GM12864 (cell line): Measurements from ENCODE around the gene ADGRG7.
"Not testable (repeated sequence)": the region's sequence is repeated elsewhere in the genome, so short reads cannot be mapped to it uniquely, and the experiment has no call there.

ENCODE experiments used
- DNase-seq: peaks from one replicate; pipeline ENCODE4 v3.0.0-alpha.2; 2011; ENCODE audit warnings: low read depth
- H3K4me3 ChIP-seq: 2 replicates; pipeline ENCODE4 v1.5.1; 2011; ENCODE audit warnings: mild to moderate bottlenecking, low read depth, low read length, control low read depth
- CTCF ChIP-seq: IDR thresholded peaks from 2 replicates; pipeline ENCODE4 v1.5.1; 2011; ENCODE audit warnings: low read depth, mild to moderate bottlenecking, moderate library complexity, low read length, control low read depth, inconsistent platforms; ENCODE audit errors: missing control alignments

ADGRG7 gene

GRCh38 chr3:100656945-100657344 lies 47.5 kb downstream of the ADGRG7 start:
- no peak for DNase-seq

DNA sequence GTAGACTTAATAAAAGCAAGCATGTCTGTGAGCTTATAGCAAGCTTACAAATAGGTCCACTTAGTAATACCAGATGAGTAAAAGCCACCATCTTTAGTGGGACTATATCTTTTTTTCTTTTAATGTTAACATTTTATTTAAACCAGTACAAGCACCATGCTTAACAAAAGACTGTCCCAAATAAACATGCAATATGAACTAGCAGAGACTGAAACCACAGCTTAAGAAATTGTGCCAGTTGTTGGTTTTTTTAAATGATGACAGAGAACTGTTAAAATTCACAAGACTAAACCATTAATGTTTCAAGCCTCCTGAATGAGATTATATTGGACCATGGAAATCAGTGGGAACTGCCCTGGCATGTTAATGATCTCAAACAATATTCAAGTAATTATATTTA lies 51.9 kb downstream of the ADGRG7 start:
- not testable (repeated sequence) for DNase-seq, H3K4me3 ChIP-seq

More at GRCh38 chr3:100656945-100657344, 47.5 kb downstream of the ADGRG7 start:
- no peak for TF ChIP-seq CTCF
- H3K4me3 ChIP-seq, result no peak overlapping the region

GRCh38 chr3:100662113-100662823 lies 52.9 kb downstream of the ADGRG7 start:
- H3K4me3 ChIP-seq, result no peak overlapping the region

GRCh38 chr3:100665230-100665629 lies 55.8 kb downstream of the ADGRG7 start:
- DNase-seq, result no peak
- no peak overlapping the region for H3K4me3 ChIP-seq
- no peak for TF ChIP-seq CTCF

More at GRCh38 chr3:100662113-100662823, 52.9 kb downstream of the ADGRG7 start:
- DNase-seq, result no peak
- TF ChIP-seq CTCF, result no peak

- H3K4me3 ChIP-seq, DNase-seq: not testable (repeated sequence)
Measured at GRCh38 chr3:100666699-100667098, 57.3 kb downstream of the ADGRG7 start.

DNA sequence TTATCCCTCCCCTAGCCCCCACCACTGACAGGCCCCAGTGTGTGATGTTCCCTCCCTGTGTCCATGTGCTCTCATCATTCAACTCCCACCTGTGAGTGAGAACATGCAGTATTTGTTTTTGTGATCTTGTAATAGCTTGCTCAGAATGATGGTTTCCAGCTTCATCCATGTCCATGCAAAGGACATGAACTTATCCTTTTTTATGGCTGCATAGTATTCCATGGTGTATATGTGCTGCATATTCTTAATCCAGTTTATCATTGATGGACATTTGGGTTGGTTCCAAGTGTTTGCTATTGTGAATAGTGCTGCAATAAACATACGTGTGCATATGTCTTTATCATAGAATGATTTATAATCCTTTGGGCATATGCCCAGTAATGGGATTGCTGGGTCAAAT lies 57.9 kb downstream of the ADGRG7 start:
- not testable (repeated sequence) for H3K4me3 ChIP-seq, DNase-seq

DNA sequence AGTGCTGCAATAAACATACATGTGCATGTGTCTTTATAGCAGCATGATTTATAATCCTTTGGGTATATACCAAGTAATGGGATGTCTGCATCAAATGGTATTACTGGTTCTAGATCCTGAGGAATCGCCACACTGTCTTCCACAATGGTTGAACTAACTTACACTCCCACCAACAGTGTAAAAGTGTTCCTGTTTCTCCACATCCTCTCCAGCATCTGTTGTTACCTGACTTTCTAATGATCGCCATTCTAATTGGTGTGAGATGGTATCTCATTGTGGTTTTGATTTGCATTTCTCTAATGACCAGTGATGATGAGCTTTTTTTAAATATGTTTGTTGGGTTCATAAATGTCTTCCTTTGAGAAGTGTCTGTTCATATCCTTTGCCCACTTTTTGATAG lies 61.6 kb downstream of the ADGRG7 start:
- DNase-seq, H3K4me3 ChIP-seq: not testable (repeated sequence)

DNA sequence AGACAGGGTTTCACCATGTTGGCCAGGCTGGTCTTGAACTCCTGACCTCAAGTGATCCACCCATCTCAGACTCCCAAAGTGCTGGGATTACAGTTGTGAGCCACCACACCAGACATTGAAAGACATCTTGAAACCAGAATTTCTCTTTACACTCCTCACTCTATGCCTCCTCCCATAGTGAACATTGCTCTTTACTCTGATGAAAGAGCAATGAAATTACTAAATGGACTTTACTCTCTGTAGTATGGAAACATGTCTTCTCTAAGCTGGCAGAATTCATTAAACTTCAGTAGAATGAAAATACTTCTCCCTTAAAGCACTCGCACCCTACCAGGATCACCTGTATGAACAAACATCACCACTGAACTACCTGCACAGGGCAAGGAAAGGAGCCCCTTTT lies 72.1 kb downstream of the ADGRG7 start:
- no peak for DNase-seq
- TF ChIP-seq CTCF, result no peak
- H3K4me3 ChIP-seq, result no peak overlapping the region

- DNase-seq, result no peak
- no peak for TF ChIP-seq CTCF
- no peak overlapping the region for H3K4me3 ChIP-seq
Measured at GRCh38 chr3:100682056-100682853, 72.9 kb downstream of the ADGRG7 start.
